ENCODE measurements around the gene RNF39.
"Not testable (repeated sequence)": the region's sequence is repeated elsewhere in the genome, so short reads cannot be mapped to it uniquely, and the experiment has no call there.

Gene RNF39, protein sequence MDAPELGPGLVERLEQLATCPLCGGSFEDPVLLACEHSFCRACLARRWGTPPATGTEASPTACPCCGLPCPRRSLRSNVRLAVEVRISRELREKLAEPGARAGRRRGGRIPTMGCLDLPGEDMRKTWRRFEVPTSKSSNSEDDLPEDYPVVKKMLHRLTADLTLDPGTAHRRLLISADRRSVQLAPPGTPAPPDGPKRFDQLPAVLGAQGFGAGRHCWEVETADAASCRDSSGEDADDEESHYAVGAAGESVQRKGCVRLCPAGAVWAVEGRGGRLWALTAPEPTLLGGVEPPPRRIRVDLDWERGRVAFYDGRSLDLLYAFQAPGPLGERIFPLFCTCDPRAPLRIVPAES

GRCh38 chr6:30075094-30075789 lies at the start of gene RNF39:
Gene RNF39, minus strand, starts transcription at chr6:30075769. Its CDS starts 184 bp downstream, at chr6:30075585.
- DNase-seq (ENCODE audit: low spot score), result no peak

- no peak for DNase-seq (ENCODE audit: low spot score)
Measured at GRCh38 chr6:30122515-30122914, 46.9 kb upstream of the RNF39 start.

DNA sequence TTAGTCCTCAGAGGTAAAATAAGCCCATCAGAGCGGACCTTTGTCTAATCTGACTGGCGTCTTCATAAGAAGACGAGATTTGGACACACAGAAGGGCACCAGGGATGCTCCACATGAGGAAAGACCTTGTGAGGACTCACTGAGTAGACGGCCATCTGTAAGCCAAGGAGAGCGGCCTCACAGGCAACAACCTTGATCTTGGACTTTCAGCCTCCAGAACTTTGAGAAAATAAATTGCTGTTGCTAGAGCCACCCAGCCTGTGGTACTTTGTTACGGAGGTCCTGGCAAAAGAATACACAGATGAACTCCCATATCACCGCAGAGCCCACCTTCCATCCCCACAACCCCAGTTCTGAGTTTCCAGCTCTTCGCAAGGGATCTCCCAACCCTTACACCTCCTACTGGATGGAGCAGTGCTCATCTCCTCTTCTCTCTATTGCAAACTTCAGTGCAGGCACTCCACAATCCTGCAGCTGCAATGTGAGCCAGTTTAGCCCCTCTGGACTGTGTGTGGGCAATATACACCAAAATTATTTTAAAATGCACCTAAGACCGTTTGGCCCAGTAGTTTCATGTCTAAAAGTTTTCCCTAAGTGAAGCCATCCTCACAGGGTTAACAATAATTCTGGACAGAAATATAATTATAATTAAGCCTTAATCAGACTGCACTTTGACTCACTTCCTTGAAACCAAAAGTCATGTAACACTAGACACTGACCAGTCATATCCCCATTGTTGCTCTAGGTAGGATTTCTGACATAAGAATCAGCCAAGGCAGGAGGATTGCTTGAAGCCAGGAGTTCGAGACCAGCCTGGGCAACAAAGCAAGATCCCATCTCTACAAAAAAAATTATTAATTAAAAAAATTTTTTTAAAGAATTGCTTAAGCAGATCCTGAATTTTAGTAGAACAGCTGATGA lies 46.1 kb upstream of the RNF39 start:
- DNase-seq (ENCODE audit: low spot score), result no peak

- DNase-seq (ENCODE audit: low spot score), result not testable (repeated sequence)
Measured at GRCh38 chr6:30118691-30119090, 43.1 kb upstream of the RNF39 start.

GRCh38 chr6:30116724-30117123 lies 41.2 kb upstream of the RNF39 start:
- no peak for DNase-seq (ENCODE audit: low spot score)

GRCh38 chr6:30113841-30114240 lies 38.3 kb upstream of the RNF39 start:
- no peak for DNase-seq (ENCODE audit: low spot score)

GRCh38 chr6:30113003-30113759 lies 37.6 kb upstream of the RNF39 start, which contains the start of gene TRIM31:
Gene TRIM31, minus strand, starts transcription at chr6:30113090. Its CDS starts 285 bp downstream, at chr6:30112805.
- no peak for DNase-seq (ENCODE audit: low spot score)

- DNase-seq (ENCODE audit: low spot score), result no peak
Measured at GRCh38 chr6:30112402-30112994, 36.9 kb upstream of the RNF39 start.

DNA sequence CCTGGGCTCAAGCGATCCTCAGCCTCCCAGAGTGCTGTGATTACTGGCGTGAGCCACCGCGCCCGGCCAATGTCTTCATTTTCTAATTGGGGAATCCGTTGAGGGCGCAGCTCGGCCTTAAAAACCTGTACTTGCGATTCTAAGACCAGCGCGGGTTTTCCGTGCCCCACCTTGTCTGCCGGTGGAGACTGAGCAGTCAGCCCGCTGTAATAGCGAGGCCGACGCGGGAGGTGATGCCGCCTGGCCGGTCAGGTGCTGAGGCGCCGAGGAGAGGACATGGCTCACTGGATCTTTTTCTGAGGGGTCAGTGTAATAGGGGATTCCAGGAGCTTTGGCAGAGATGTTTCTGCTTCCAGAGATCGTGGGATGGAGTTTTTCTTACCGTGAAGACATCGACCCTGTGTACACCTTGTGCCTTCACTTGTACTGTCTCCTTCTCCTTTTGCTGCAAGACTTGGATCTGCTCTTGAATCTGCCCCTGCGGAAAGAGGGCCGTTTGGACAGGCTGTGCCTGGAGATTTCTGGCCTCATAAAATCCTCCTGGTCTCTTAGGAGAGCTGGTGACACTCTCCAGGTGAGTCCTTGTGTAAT lies 35.8 kb upstream of the RNF39 start:
- DNase-seq (ENCODE audit: low spot score), result no peak

GRCh38 chr6:30104661-30105060 lies 29.1 kb upstream of the RNF39 start:
- DNase-seq (ENCODE audit: low spot score), result no peak

DNA sequence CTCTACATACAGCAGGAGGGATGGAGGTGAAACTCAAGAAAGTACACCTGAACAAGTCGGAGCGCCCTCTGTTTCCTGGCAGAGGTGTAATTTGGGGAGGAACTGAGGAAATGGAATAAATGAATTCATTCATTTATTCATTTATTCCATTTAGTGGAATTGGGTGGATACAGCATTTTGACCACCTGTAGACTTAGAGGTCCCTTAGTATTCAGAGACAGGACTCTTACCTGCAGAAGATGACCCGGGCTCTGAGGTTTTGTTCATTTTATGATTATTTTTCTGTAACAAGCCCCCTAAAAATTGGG lies 28.3 kb upstream of the RNF39 start:
- no peak for DNase-seq (ENCODE audit: low spot score)

DNA sequence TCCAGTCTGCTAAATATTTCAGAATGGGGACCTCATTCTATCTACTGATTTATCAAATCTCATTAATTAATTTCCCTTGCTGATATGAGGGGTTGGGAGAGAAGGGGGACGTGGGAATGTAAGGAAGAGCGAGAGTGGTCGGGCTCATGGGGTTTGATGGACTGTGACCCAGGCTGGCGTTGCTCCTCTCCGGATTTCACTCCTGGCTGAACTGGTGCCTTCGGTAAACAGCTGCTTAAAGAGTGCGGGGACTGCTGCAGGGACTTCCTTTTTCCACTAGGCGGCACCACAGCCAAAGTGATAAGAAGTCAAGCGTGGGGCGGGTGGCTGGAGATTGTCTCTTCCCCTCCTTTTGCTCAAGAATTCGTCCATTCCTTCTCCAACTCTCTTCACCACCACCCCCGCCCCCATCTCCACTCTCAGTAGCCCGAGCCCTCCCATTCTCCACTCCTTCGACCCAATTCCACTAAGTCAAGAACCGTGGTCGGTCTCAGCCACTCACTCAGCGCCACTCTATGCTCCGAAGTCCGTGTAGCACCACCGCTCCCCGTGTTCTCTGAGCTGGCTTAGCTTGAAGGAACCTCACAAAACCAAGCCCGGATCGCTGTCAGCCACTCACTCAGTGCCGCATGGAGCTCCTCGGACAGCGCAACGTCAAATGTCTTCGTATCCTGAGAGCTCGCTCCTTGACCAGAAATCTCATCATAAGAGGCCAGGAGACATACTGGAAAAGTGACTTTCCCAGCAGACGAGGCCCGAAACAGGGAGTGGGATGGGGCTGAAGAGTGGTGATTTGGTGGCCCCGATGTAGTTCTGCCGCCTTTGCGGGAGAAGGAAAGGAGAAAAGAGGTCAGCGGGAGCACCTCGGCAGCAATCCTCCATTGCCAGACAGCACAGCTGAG lies 27.7 kb upstream of the RNF39 start:
- DNase-seq (ENCODE audit: low spot score), result peak; percentile 91

DNA sequence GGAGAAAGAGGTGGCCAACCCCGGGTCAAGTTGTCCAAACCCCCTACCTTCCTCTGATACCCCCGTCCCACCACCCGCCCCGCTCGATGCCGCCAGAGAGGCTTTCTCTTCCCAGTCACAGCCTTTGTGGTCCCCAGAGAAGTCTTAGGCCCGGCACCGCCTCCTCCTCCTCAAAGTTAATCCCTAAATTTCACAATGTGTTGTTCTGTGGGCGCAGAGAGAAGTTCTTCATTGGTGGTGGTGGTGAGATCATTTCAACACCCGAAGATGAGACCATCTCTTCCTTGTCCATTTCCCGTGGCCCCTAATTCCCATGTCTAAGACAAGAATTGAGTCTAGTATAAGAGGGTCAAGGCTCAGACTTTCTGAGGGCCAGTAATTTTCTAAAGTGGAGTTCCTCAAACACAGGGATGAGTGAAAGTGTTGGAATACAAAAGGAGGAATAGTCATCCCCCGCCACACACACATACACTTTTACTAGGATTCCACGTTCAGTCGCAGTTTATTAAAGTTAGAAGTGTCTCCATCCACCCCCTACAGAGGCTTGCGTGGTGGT lies 26.9 kb upstream of the RNF39 start:
- DNase-seq (ENCODE audit: low spot score), result no peak

GRCh38 chr6:30101444-30102413 lies 26.2 kb upstream of the RNF39 start:
- DNase-seq (ENCODE audit: low spot score), result peak; percentile 96

DNA sequence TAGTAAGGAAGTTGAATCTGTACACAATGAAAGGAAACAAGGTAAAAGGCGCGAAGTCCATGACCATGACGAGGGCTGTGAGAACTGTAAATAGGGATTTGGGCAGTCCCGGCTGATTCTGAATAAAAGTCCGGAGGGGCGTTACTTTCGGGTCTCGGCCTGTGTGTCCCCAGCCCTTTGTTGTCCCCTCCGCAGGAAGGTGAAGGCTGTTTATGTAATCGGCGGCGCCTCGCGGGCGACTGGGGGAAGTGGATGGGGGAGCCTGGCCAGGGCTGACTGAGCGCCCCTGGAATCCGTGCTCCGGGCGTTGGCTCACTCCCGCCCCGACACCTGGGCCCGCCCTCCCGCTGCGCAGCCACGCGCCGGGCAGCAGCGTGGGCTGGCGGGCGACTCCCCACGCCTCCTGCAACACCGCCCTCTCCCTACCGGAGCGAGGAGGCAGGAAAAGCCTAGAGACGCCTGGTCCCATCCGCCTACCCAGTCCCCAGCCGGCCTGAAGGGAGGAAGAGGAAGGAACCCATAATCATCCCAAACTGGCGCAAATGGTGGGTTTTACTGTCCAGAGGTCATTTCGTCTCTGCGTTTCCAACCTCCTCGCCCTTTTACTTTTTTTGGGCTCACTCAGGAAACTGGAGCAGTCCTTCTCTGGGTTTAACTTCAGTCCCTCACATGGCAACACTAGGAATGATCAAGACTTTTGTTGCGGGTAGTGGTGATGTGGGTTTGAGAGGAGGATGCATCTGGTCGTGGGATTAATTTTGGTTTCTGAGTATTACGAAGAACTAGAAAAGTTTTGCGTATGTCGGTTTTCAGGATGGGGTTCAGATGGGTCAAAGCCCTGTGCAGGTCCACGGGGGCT lies 25.2 kb upstream of the RNF39 start:
- peak; percentile 36 for DNase-seq (ENCODE audit: low spot score)

GRCh38 chr6:30100154-30100553 lies 24.6 kb upstream of the RNF39 start:
- DNase-seq (ENCODE audit: low spot score), result no peak

Measured in AG08396 (cell line).